Nephron progenitor cell (in vitro differentiated cells): ENCODE results near the gene TEX11.

Source experiments
- DNase-seq: peaks from one replicate; pipeline ENCODE4 v3.0.0; 2021
- H3K27ac Mint-ChIP-seq: 2 replicates; pipeline ENCODE4 v1.8.0; 2021; ENCODE audit warnings: mild to moderate bottlenecking, moderate library complexity, mixed read lengths
- H3K27me3 Mint-ChIP-seq: 2 replicates; pipeline ENCODE4 v1.8.0; 2021; ENCODE audit warnings: mild to moderate bottlenecking, low read depth, mixed read lengths; ENCODE audit not compliant: poor library complexity
- H3K36me3 Mint-ChIP-seq: 2 replicates; pipeline ENCODE4 v1.8.0; 2021; ENCODE audit warnings: low read depth, mixed read lengths
- H3K4me1 Mint-ChIP-seq: 2 replicates; pipeline ENCODE4 v1.8.0; 2021; ENCODE audit warnings: mixed read lengths
- H3K4me3 Mint-ChIP-seq: 2 replicates; pipeline ENCODE4 v1.8.0; 2021; ENCODE audit warnings: mild to moderate bottlenecking, moderate library complexity, mixed read lengths
- H3K9me3 Mint-ChIP-seq: 2 replicates; pipeline ENCODE4 v1.8.0; 2021; ENCODE audit warnings: mild to moderate bottlenecking, moderate library complexity, mixed read lengths
- TF ChIP-seq, protein P1 (sequence below): fragments of 200-600 bp; sonication (generic); IDR thresholded peaks from 2 replicates; pipeline ENCODE4 v1.5.0; 2021; ENCODE audit warnings: antibody characterized with exemption

Gene TEX11

DNA sequence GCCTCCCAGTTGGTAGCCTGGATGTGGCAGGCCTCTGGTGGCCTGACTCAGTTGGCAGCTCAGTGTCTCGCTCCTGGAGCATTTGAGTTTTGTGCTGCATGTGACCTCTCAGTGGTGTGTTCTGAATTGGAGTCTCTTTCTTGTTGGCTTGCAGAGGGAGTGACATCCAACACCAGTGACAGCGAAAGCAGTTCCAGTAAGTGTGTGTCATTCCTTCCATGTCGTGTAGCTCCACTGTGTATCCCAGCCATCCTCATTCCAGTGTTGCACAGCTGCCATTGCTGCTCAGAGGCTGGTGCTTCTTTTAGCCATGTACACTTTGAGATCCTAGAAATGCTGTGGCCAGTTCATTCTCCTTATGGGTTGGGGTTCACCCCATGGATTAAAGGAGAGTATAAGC, 411.5 kb downstream of the TEX11 start:
- TF ChIP-seq, protein P1, sequence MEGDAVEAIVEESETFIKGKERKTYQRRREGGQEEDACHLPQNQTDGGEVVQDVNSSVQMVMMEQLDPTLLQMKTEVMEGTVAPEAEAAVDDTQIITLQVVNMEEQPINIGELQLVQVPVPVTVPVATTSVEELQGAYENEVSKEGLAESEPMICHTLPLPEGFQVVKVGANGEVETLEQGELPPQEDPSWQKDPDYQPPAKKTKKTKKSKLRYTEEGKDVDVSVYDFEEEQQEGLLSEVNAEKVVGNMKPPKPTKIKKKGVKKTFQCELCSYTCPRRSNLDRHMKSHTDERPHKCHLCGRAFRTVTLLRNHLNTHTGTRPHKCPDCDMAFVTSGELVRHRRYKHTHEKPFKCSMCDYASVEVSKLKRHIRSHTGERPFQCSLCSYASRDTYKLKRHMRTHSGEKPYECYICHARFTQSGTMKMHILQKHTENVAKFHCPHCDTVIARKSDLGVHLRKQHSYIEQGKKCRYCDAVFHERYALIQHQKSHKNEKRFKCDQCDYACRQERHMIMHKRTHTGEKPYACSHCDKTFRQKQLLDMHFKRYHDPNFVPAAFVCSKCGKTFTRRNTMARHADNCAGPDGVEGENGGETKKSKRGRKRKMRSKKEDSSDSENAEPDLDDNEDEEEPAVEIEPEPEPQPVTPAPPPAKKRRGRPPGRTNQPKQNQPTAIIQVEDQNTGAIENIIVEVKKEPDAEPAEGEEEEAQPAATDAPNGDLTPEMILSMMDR: no peak
- no peak for DNase-seq
- H3K9me3 Mint-ChIP-seq: peaks cover 44% of the 10 kb centered on the region
- H3K4me1 Mint-ChIP-seq: peaks cover 19% of the 10 kb centered on the region
- H3K4me3 Mint-ChIP-seq: no peak overlapping the region
- H3K27ac Mint-ChIP-seq: no peak overlapping the region
- H3K27me3 Mint-ChIP-seq: no peaks in the 10 kb centered on the region
- peaks cover 57% of the 10 kb centered on the region for H3K36me3 Mint-ChIP-seq

DNA sequence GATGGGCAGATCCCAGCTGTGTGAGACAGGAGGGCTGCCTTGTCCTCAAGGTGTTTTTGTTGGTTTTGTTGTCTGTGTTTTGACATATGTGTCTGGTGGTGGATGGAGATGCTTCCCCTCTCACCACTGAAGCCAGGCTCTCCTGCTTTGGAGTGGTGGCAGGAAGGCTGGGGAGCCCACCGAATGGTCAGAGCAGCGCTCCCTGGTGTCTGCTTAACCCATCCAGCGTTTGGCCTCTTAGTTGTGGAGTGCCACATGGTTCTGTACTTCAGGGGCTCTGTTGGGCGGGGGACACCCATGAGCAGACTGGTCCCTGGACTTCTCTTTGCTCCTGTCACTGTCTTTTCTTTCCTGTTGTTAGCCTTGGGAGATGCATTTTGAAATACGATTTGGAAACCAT, 412.0 kb downstream of the TEX11 start:
- TF ChIP-seq, protein P1: no peak
- Mint-ChIP-seq H3K4me3 (no peak overlapping the region), H3K36me3 (peaks cover 60% of the 10 kb centered on the region), H3K9me3 (peaks cover 50% of the 10 kb centered on the region), H3K27ac (no peak overlapping the region), H3K4me1 (peaks cover 19% of the 10 kb centered on the region), H3K27me3 (no peaks in the 10 kb centered on the region)
- no peak for DNase-seq

DNA sequence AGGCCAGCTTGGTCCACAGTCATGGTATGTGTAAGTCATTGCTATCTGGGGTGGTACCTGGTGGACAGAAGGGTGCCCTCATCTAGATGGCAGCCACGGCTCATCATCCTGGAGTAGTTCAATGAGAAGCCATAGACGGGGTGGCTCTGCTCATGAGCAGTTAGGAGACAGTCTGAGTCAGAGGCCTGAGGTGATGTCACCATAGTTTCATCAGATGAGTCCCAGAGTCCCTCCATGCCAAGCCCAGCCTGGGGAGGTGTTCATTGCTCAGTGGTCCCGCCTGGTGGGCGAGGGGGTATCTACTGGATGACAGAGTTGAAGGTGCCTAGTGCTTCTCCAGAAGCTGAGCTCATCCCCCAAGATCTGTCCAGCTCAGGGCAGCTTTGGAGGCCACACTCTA, 414.1 kb downstream of the TEX11 start:
- Mint-ChIP-seq H3K36me3 (peaks cover 64% of the 10 kb centered on the region), H3K27ac (no peak overlapping the region), H3K4me1 (peaks cover 14% of the 10 kb centered on the region), H3K4me3 (no peak overlapping the region), H3K27me3 (no peaks in the 10 kb centered on the region), H3K9me3 (peaks cover 47% of the 10 kb centered on the region)
- DNase-seq: no peak
- TF ChIP-seq, protein P1: no peak

DNA sequence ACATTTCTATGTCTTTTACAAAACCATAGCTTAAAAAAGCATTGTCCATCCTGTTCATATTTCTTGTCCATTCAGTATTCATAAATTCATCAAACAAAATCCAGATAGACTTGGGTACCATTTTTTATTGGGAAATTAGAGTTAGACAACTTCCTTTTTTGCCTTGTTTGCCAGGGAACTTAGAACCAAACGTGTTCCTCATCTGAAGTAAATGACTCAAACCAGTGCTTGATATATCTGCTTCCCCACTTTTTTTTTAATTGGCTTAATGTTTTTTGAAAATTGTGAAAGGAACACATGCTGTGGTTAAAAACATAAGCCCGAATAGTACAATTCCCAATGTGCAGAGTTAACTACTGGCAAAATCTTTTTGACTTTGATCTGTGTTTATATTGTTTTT, 419.7 kb downstream of the TEX11 start:
- peaks cover 34% of the 10 kb centered on the region for H3K9me3 Mint-ChIP-seq
- TF ChIP-seq, protein P1: no peak
- H3K27me3 Mint-ChIP-seq: no peaks in the 10 kb centered on the region
- peaks cover 72% of the 10 kb centered on the region for H3K36me3 Mint-ChIP-seq
- no peak for DNase-seq
- peaks cover 11% of the 10 kb centered on the region for H3K4me1 Mint-ChIP-seq
- no peak overlapping the region for H3K27ac Mint-ChIP-seq
- H3K4me3 Mint-ChIP-seq: no peak overlapping the region

DNA sequence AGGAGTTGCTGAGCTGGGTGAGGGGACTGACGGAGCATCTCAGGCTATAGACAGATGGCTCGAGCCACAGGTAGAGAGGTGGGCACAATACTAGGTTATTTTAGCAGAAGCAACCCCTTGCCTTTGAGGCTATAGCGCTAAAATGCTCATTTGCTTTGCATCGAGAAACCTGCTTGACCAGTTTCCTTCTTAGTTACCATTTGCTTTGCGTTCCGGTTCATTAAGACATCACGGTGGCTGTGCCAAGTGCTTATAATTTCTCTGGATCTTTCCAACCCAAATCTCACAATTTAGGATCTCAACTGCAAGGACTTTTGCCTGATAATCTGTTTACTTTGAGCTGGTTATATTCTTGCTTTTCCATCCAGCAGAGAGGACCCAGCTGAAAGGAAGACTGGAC, 423.0 kb downstream of the TEX11 start:
- Mint-ChIP-seq H3K27ac (peak overlapping the region; percentile 57), H3K4me1 (peaks cover 35% of the 10 kb centered on the region), H3K36me3 (peaks cover 56% of the 10 kb centered on the region), H3K4me3 (no peak overlapping the region), H3K9me3 (peaks cover 26% of the 10 kb centered on the region), H3K27me3 (peaks cover 3% of the 10 kb centered on the region)
- TF ChIP-seq, protein P1: no peak
- no peak for DNase-seq

DNA sequence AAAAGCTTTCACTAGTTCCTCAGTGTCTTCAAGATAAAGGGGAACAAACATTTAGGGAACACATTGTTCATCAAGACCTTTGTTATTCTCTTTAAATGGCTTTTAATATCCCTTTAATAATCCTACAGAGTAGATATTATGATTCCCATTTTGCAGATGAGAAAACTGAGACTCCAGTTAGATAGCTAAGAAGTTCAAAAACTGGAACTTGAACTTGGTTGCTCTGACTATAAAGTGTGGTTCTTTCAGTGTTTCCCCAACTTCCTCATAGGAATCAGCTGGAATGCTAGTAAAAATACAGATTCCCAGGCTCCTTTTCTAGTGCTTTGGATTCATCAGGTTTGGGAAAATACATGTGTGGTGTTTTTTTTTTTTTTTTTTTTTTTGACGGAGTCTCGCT, 426.2 kb downstream of the TEX11 start:
- Mint-ChIP-seq H3K4me3 (no peak overlapping the region), H3K4me1 (peaks cover 66% of the 10 kb centered on the region), H3K9me3 (peaks cover 35% of the 10 kb centered on the region), H3K36me3 (peaks cover 45% of the 10 kb centered on the region), H3K27me3 (peaks cover 4% of the 10 kb centered on the region), H3K27ac (peak overlapping the region; percentile 30)
- no peak for DNase-seq
- TF ChIP-seq, protein P1: no peak
